ENCODE results near the gene HTR5A. TPM values are rescaled to one million over a fixed set of nuclear protein-coding genes. Genes with fewer than 3 reads are reported as not detected.

Gene HTR5A
- total RNA-seq, 4 donors from 2014 or later, result not detected

DNA sequence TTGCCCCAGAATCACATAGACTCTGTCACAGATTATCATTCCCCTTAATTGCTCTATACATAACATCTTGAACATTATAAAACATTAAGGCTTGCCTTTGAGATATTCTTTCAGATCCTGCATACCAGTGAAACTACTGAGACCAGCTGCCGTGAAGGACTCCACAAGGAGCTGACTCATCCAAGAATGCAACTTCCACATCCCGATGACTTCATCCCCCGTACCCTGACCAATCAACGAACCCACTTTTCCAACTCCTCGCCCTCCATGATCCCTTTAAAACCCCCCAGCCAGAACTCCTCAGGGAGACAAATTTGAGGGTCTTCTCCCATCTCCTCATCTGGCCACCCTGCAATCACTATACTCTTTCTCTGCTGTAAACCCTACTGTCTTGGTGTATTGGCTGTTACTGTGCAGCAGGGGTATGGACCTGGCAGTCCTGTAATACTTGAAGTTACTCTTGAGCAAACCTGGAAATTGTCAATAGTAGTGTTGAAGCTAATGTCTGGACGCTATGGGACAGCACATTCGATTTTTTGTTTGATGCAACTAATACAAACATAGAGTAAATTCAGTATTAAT is 49.8 kb downstream of the HTR5A start:
- DNase-seq, result no peak
- no peak for TF ChIP-seq POLR2A (IDR thresholded peaks at IDR 0.05)
- TF ChIP-seq, protein P1, sequence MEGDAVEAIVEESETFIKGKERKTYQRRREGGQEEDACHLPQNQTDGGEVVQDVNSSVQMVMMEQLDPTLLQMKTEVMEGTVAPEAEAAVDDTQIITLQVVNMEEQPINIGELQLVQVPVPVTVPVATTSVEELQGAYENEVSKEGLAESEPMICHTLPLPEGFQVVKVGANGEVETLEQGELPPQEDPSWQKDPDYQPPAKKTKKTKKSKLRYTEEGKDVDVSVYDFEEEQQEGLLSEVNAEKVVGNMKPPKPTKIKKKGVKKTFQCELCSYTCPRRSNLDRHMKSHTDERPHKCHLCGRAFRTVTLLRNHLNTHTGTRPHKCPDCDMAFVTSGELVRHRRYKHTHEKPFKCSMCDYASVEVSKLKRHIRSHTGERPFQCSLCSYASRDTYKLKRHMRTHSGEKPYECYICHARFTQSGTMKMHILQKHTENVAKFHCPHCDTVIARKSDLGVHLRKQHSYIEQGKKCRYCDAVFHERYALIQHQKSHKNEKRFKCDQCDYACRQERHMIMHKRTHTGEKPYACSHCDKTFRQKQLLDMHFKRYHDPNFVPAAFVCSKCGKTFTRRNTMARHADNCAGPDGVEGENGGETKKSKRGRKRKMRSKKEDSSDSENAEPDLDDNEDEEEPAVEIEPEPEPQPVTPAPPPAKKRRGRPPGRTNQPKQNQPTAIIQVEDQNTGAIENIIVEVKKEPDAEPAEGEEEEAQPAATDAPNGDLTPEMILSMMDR (IDR thresholded peaks at IDR 0.05), result no peak
- no peak overlapping the region for H3K27ac ChIP-seq
- H3K36me3 ChIP-seq, result no peaks in the 10 kb centered on the region
- H3K27me3 ChIP-seq, result no peaks in the 10 kb centered on the region
- no peak overlapping the region for H3K4me3 ChIP-seq
- peaks cover 0 to 6% (median 0%) of the 10 kb centered on the region in 4 donors for H3K9me3 ChIP-seq
- H3K4me1 ChIP-seq, result no peaks in the 10 kb centered on the region

DNA sequence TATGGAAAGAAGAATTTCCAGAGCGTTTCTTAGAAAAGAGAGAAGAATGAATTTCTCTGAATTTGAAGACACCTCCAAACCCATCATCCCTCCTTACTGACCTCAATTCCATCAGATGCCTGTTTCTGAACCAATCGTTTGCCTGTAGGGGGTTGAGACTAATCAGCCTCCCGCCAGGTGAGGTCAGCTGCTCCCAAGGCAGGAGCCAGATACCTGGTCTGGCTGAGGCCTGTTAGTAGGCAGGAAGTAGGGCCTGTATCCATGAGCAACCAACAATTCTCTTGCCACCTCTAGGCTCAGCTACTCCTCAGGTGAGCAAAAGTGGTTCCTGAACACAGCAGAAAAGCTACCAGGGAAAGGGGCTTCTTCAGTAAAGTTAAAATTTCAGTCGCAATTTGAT is 50.3 kb downstream of the HTR5A start:
- DNase-seq, result no peak
- H3K4me3 ChIP-seq, result no peak overlapping the region
- TF ChIP-seq, protein P1 (IDR thresholded peaks at IDR 0.05), result no peak
- no peak for TF ChIP-seq POLR2A (IDR thresholded peaks at IDR 0.05)
- H3K27me3 ChIP-seq, result no peaks in the 10 kb centered on the region
- no peaks in the 10 kb centered on the region for H3K4me1 ChIP-seq
- peaks cover 0 to 6% (median 0%) of the 10 kb centered on the region in 4 donors for H3K9me3 ChIP-seq
- H3K27ac ChIP-seq, result no peak overlapping the region
- no peaks in the 10 kb centered on the region for H3K36me3 ChIP-seq

DNA sequence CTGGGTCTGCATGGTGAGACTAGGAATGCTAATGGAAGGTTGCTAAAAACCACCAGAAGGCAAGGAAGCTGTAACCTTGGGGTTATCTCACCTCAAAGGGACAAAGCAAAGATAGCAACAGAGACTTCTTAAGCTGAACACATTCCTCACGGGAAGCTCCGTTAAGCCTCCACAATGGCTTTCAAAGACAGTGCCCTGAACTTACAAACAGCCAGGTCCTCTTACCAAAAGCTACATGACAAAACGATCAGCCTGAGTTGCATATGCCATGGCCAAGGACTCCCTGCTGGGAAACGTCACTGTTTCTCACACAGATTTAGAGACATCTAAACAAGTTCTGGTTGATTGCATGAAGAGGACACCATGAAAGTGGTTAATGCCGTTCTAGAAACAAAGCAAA is 52.7 kb downstream of the HTR5A start:
- no peaks in the 10 kb centered on the region for H3K36me3 ChIP-seq
- no peaks in the 10 kb centered on the region for H3K4me1 ChIP-seq
- peaks cover 0 to 6% (median 0%) of the 10 kb centered on the region in 4 donors for H3K9me3 ChIP-seq
- DNase-seq, result no peak
- no peak overlapping the region for H3K4me3 ChIP-seq
- no peaks in the 10 kb centered on the region for H3K27me3 ChIP-seq
- no peak overlapping the region for H3K27ac ChIP-seq
- TF ChIP-seq, protein P1 (IDR thresholded peaks at IDR 0.05), result no peak
- TF ChIP-seq POLR2A (IDR thresholded peaks at IDR 0.05), result no peak

DNA sequence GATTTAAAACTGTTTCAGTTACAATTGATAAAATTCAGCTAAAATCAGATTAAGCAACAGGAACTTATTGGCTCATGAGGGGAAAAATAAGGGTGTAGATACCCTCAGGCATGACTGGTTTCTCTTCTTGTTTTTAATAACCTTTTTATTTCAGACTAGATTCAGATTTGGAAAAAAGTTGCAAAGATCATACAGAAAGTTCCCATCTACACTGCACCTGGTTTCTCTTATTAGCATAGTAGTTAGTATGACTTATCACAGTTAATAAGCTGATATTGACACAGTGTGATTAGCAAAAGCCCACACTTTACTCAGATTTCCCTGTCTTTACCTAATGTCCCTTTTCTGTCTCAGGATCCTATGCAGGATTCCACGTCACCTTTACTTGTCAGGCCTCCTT is 53.3 kb downstream of the HTR5A start:
- no peak overlapping the region for H3K4me3 ChIP-seq
- no peaks in the 10 kb centered on the region for H3K27me3 ChIP-seq
- no peak overlapping the region for H3K27ac ChIP-seq
- H3K36me3 ChIP-seq, result no peaks in the 10 kb centered on the region
- DNase-seq, result no peak
- no peak for TF ChIP-seq POLR2A (IDR thresholded peaks at IDR 0.05)
- TF ChIP-seq, protein P1 (IDR thresholded peaks at IDR 0.05), result no peak
- peaks cover 0 to 6% (median 0%) of the 10 kb centered on the region in 4 donors for H3K9me3 ChIP-seq
- no peaks in the 10 kb centered on the region for H3K4me1 ChIP-seq

DNA sequence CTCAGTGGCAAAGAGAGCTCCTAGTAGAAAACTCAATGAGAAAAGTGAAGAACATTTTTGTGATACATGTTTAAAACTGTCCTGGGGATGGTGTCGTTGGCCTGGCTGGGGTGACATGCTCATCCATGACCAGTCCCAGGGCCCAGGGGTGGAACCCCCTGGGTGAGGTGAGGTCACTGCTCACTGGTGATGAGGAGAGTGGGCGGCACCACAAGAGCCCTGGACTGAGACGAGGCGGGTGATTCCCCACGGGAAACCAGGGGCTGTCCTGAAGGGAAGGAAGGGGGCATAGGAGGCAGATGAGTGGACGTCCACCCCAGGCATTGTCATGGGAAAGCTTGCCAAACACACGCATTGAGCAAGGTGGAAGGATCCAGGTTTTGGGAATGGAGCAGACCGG is 54.6 kb downstream of the HTR5A start:
- no peaks in the 10 kb centered on the region for H3K36me3 ChIP-seq
- no peak overlapping the region for H3K4me3 ChIP-seq
- no peak overlapping the region for H3K27ac ChIP-seq
- TF ChIP-seq, protein P1 (IDR thresholded peaks at IDR 0.05), result no peak
- no peak for TF ChIP-seq POLR2A (IDR thresholded peaks at IDR 0.05)
- H3K9me3 ChIP-seq, result peaks cover 0 to 6% (median 0%) of the 10 kb centered on the region in 4 donors
- DNase-seq, result no peak
- H3K27me3 ChIP-seq, result no peaks in the 10 kb centered on the region
- no peaks in the 10 kb centered on the region for H3K4me1 ChIP-seq

DNA sequence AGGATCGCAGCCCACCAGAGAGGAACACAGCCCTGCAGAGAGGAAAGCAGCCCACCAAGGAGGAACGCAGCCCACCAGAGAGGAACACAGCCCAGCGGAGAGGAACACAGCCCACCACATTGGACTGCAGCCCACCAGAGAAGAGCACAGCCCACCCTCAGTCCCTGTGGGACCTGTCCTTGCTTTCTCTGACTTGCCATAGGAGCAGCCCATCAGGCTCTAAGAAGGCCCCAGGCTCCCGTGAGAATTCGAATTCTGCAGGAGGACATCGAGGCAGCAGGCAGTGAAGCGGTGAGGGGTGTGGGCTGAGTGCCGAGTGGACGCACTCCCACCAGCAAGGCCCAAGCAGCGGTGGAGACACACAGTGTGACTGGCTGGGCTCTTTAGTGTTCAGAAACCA is 59.1 kb downstream of the HTR5A start:
- Histone ChIP-seq H3K4me1 (no peaks in the 10 kb centered on the region), H3K9me3 (no peaks in the 10 kb centered on the region), H3K36me3 (no peaks in the 10 kb centered on the region), H3K27me3 (no peaks in the 10 kb centered on the region), H3K27ac (no peak overlapping the region), H3K4me3 (no peak overlapping the region)
- TF ChIP-seq, protein P1 (IDR thresholded peaks at IDR 0.05), result no peak
- no peak for TF ChIP-seq POLR2A (IDR thresholded peaks at IDR 0.05)
- DNase-seq, result no peak

All from Peyer's patch (tissue), 4 donors.